Gastrocnemius medialis (tissue), 4 donors: ENCODE data around the gene OLR1. TPM values are rescaled to one million over a fixed set of nuclear protein-coding genes. Genes with fewer than 3 reads are reported as not detected.

Experiments
- ATAC-seq, 2 donors: fragments of 150-250 bp; one replicate each; pipeline ENCODE4 v1.9.1; 2016
- DNase-seq, 2 donors: peaks; one replicate each; pipeline ENCODE4 v3.0.0-alpha.2; 2019
- H3K27ac ChIP-seq, 4 donors: fragments of 200-600 bp; sonication (generic); 1 replicate in 1 of 4; 2 replicates in 3 of 4; pipeline ENCODE4 v1.5.1; 2016 to 2018; ENCODE audit warnings: mild to moderate bottlenecking in 2 of 4, moderate library complexity in 1 of 4
- H3K27me3 ChIP-seq, 3 donors: fragments of 200-600 bp; sonication (generic) in 2 of 3; 1 replicate in 1 of 3; 2 replicates in 2 of 3; pipeline versions ENCODE4 v1.5.1 to v1.6.0; 2016 to 2019; ENCODE audit warnings: mild to moderate bottlenecking in 1 of 3, moderate library complexity in 1 of 3
- H3K36me3 ChIP-seq, 2 donors: fragments of 200-600 bp; sonication (generic) in 1 of 2; one replicate each; pipeline ENCODE4 v1.5.1; 2017 to 2018
- H3K4me1 ChIP-seq, 2 donors: fragments of 200-600 bp; sonication (generic) in 1 of 2; one replicate each; pipeline ENCODE4 v1.5.1; 2016 to 2017; ENCODE audit warnings: mild to moderate bottlenecking in 2 of 2
- H3K4me3 ChIP-seq, 4 donors: fragments of 200-600 bp; sonication (generic) in 3 of 4; 1 replicate in 1 of 4; 2 replicates in 3 of 4; pipeline ENCODE4 v1.5.1; 2016 to 2019; ENCODE audit warnings: mild to moderate bottlenecking in 2 of 4
- H3K9me3 ChIP-seq, 3 donors: fragments of 200-600 bp; sonication (generic) in 2 of 3; 1 replicate in 1 of 3; 2 replicates in 2 of 3; pipeline ENCODE4 v1.5.1; 2016 to 2019
- CTCF ChIP-seq, 5 experiments: fragments of 450-650 bp in 3 of 5; fragments of 200-600 bp in 2 of 5; sonication (generic) in 2 of 5; IDR thresholded peaks in 4 of 5; conservative IDR thresholded peaks in 1 of 5; 1 replicate in 4 of 5; 2 replicates in 1 of 5; pipeline ENCODE4 v1.5.1; 2016 to 2019; ENCODE audit warnings: antibody characterized with exemption in 5 of 5, mild to moderate bottlenecking in 3 of 5, moderate library complexity in 3 of 5
- POLR2A ChIP-seq, 2 donors: fragments of 450-650 bp; IDR thresholded peaks; one replicate each; pipeline ENCODE4 v1.6.1; 2017; ENCODE audit warnings: antibody characterized with exemption in 2 of 2, mild to moderate bottlenecking in 2 of 2, moderate library complexity in 2 of 2
- in situ Hi-C, 4 donors: fragments of 200-750 bp; cut with MboI; loops; one replicate each; pipeline versions ENCODE4 v1.15.0 to v1.8.0; 2017; ENCODE audit warnings: low sequenced_read_pairs in 4 of 4
- intact Hi-C: fragments of 100-400 bp; cut with DNase I; formaldehyde crosslinking; loops from one replicate; pipeline ENCODE4 v1.15.1; 2023; ENCODE audit warnings: low total_unique reads
- total RNA-seq, 4 donors: library from RNA; depleted of rRNA; stranded (reverse); fragments of >200 nt; gene quantifications; one replicate each; pipeline versions ENCODE4 v1.1.0 to v1.2.3, GENCODE V29; 2016

OLR1 gene
- total RNA-seq, 4 donors from 2014 or later: 0.42 TPM; not detected in 3

DNA sequence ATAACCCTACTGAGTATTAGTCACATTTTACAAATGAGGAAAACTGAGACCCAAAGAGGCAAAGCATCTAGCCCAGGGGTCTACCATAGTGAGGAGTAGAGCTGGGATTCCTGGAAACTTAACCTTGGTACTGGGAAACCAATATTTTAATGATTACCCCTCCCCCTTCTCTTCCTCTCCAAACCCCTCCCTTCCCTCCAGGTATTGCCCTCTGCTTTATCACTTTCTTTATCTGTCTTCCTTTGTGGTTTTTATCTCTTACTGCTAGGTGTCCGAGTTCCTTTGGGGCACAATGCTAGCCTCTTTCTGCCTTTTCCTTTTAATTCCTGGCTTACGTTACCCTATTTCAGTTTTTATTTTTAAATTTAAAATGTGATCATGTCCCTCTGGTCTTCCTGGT lies 43.5 kb upstream of the OLR1 start:
- Histone ChIP-seq H3K4me1 (peaks cover 33 to 44% of the 10 kb centered on the region in 2 donors), H3K27me3 (no peaks in the 10 kb centered on the region), H3K36me3 (peaks cover 3 to 46% of the 10 kb centered on the region in 2 donors), H3K9me3 (no peaks in the 10 kb centered on the region), H3K4me3 (peak overlapping the region; percentile 75 to 96 (median 88)), H3K27ac (peak overlapping the region; percentile 98 to 100 (median 98))
- peak in 1 of 2 donors; percentile 19 for TF ChIP-seq POLR2A (IDR thresholded peaks at IDR 0.05)
- TF ChIP-seq CTCF (IDR thresholded peaks at IDR 0.05 in 4 of 5, conservative IDR thresholded peaks at IDR 0.05 in 1 of 5): no peak
- in situ Hi-C loops (loop anchor here in 3 of 4 donors (5.0 to 25.0 kb wide), 3 partner anchors 492 to 1572 kb away; partner anchors contain the start of gene YBX3 (in 2 of the 3)), intact Hi-C loops (no loop called here)
- ATAC-seq: no peak
- DNase-seq: no peak

DNA sequence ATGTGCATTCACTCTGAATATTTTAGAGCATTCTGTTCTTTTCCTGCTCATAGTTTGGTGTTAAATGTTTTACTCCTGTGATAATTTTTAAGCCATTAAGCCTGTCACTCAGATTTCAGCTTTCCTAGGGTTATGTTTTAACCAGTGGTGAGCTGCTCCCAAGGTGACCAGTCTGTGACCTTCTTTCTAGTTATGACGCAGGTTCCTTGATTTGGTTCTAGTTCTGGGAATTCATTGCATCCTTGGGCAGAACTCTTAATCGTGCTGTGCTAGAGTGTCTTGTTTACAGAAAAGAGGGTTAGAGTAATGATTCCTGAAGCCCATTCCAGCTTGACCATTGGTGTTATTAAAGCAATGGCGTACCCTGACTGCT lies 42.9 kb upstream of the OLR1 start:
- Histone ChIP-seq H3K4me3 (peak overlapping the region; percentile 75 to 96 (median 88)), H3K27me3 (no peaks in the 10 kb centered on the region), H3K9me3 (no peaks in the 10 kb centered on the region), H3K36me3 (peaks cover 3 to 40% of the 10 kb centered on the region in 2 donors), H3K27ac (peak overlapping the region; percentile 98 to 100 (median 98)), H3K4me1 (peaks cover 30 to 39% of the 10 kb centered on the region in 2 donors)
- in situ Hi-C loops: loop anchor here (5.0 to 25.0 kb wide), 4 partner anchors 492 to 1572 kb away; partner anchors contain the start of gene YBX3 (in 3 of the 4)
- no peak for ATAC-seq
- TF ChIP-seq POLR2A (IDR thresholded peaks at IDR 0.05): no peak
- no peak for TF ChIP-seq CTCF (IDR thresholded peaks at IDR 0.05 in 4 of 5, conservative IDR thresholded peaks at IDR 0.05 in 1 of 5)
- intact Hi-C loops: loop anchor here (5.0 kb wide), 2 partner anchors 397 to 1572 kb away; partner anchors contain the start of gene MAGOHB
- DNase-seq: no peak

GRCh38 chr12:10214136-10214894 lies 42.4 kb upstream of the OLR1 start:
- intact Hi-C loops: loop anchor here (5.0 kb wide), 2 partner anchors 398 to 1573 kb away; partner anchors contain the start of gene MAGOHB
- ATAC-seq: no peak
- peaks cover 3 to 34% of the 10 kb centered on the region in 2 donors for H3K36me3 ChIP-seq

More at GRCh38 chr12:10214136-10214894, 42.4 kb upstream of the OLR1 start:
- Histone ChIP-seq H3K4me3 (peak overlapping the region; percentile 75 to 96 (median 88)), H3K4me1 (peaks cover 24 to 34% of the 10 kb centered on the region in 2 donors), H3K27me3 (no peaks in the 10 kb centered on the region), H3K27ac (peak overlapping the region; percentile 98 to 100 (median 98)), H3K9me3 (no peaks in the 10 kb centered on the region)
- no peak for DNase-seq
- no peak for TF ChIP-seq CTCF (IDR thresholded peaks at IDR 0.05 in 4 of 5, conservative IDR thresholded peaks at IDR 0.05 in 1 of 5)
- no peak for TF ChIP-seq POLR2A (IDR thresholded peaks at IDR 0.05)
- in situ Hi-C loops: loop anchor here (5.0 to 25.0 kb wide), 3 partner anchors 498 to 1573 kb away; partner anchors contain the start of gene YBX3 (in 3 of the 4)
